ENCODE data around the gene ZSWIM7. TPM values are rescaled to one million over a fixed set of nuclear protein-coding genes. Genes with fewer than 3 reads are reported as not detected.

ZSWIM7 gene
- total RNA-seq, 4 donors from 2014 or later = 3.7 to 13.4 (median 10.3) TPM

GRCh38 chr17:15967706-15968399 lies 31.7 kb downstream of the ZSWIM7 start:
- peak overlapping the region in 3 of 4 donors; percentile 61 to 81 (median 72) for H3K27ac ChIP-seq
- no peak for DNase-seq
- intact Hi-C loops (cut with DNase I) = no loop called here

GRCh38 chr17:15966879-15967248 lies 32.6 kb downstream of the ZSWIM7 start:
- Histone ChIP-seq H3K4me1 (peaks cover 17 to 56% (median 22%) of the 10 kb centered on the region in 3 donors), H3K4me3 (peak overlapping the region in 1 of 4 donors; percentile 5), H3K27me3 (no peaks in the 10 kb centered on the region), H3K36me3 (peaks cover 0 to 6% (median 0%) of the 10 kb centered on the region in 3 donors), H3K9me3 (no peaks in the 10 kb centered on the region), H3K27ac (peak overlapping the region; percentile 59 to 81 (median 66))
- 38 to 52% methylated on average over 6 to 9 of the region's 11 CpGs for WGBS, 2 donors
- no peak for DNase-seq
- TF ChIP-seq CTCF (IDR thresholded peaks at IDR 0.05) = no peak
- TF ChIP-seq POLR2A (IDR thresholded peaks at IDR 0.05) = no peak
- intact Hi-C loops (cut with DNase I) = no loop called here

More at GRCh38 chr17:15967706-15968399, 31.7 kb downstream of the ZSWIM7 start:
- 76 to 83% methylated on average over 9 to 11 of the region's 11 CpGs for WGBS, 2 donors
- H3K27me3 ChIP-seq = no peaks in the 10 kb centered on the region
- H3K4me1 ChIP-seq = peaks cover 17 to 56% (median 22%) of the 10 kb centered on the region in 3 donors
- no peak overlapping the region for H3K4me3 ChIP-seq
- H3K9me3 ChIP-seq = no peaks in the 10 kb centered on the region
- H3K36me3 ChIP-seq = peaks cover 0 to 6% (median 0%) of the 10 kb centered on the region in 3 donors
- TF ChIP-seq CTCF (IDR thresholded peaks at IDR 0.05) = no peak

GRCh38 chr17:15966183-15966878 lies 33.2 kb downstream of the ZSWIM7 start:
- 42 to 43% methylated on average over 11 of the region's 13 CpGs for WGBS, 2 donors
- peaks cover 17 to 56% (median 22%) of the 10 kb centered on the region in 3 donors for H3K4me1 ChIP-seq
- H3K9me3 ChIP-seq = no peaks in the 10 kb centered on the region
- H3K4me3 ChIP-seq = peak overlapping the region in 1 of 4 donors; percentile 5
- H3K27ac ChIP-seq = peak overlapping the region; percentile 59 to 81 (median 66)
- DNase-seq = no peak
- H3K27me3 ChIP-seq = no peaks in the 10 kb centered on the region
- TF ChIP-seq CTCF (IDR thresholded peaks at IDR 0.05) = no peak
- TF ChIP-seq POLR2A (IDR thresholded peaks at IDR 0.05) = no peak
- H3K36me3 ChIP-seq = peaks cover 0 to 6% (median 0%) of the 10 kb centered on the region in 3 donors
- intact Hi-C loops (cut with DNase I) = no loop called here

GRCh38 chr17:15965528-15965927 lies 34.0 kb downstream of the ZSWIM7 start:
- TF ChIP-seq POLR2A (IDR thresholded peaks at IDR 0.05) = no peak
- no peak for TF ChIP-seq CTCF (IDR thresholded peaks at IDR 0.05)
- H3K27me3 ChIP-seq = no peaks in the 10 kb centered on the region
- H3K9me3 ChIP-seq = no peaks in the 10 kb centered on the region
- WGBS, 2 donors = 35 to 45% methylated on average over 5 to 6 of the region's 6 CpGs
- H3K27ac ChIP-seq = peak overlapping the region in 3 of 4 donors; percentile 61 to 81 (median 72)
- H3K36me3 ChIP-seq = peaks cover 0 to 6% (median 0%) of the 10 kb centered on the region in 3 donors
- intact Hi-C loops (cut with DNase I) = no loop called here
- H3K4me1 ChIP-seq = peaks cover 17 to 49% (median 22%) of the 10 kb centered on the region in 3 donors
- no peak for DNase-seq
- no peak overlapping the region for H3K4me3 ChIP-seq

GRCh38 chr17:15963670-15964110 lies 35.8 kb downstream of the ZSWIM7 start:
- WGBS, 2 donors = 33 to 40% methylated on average over 1 to 2 of the region's 4 CpGs
- TF ChIP-seq POLR2A (IDR thresholded peaks at IDR 0.05) = no peak
- no peak for TF ChIP-seq CTCF (IDR thresholded peaks at IDR 0.05)
- intact Hi-C loops (cut with DNase I) = no loop called here
- peak overlapping the region; percentile 18 to 55 (median 30) for H3K27ac ChIP-seq
- H3K4me3 ChIP-seq = no peak overlapping the region
- H3K27me3 ChIP-seq = no peaks in the 10 kb centered on the region
- no peaks in the 10 kb centered on the region for H3K36me3 ChIP-seq
- no peak for DNase-seq
- H3K9me3 ChIP-seq = no peaks in the 10 kb centered on the region
- peaks cover 20 to 63% (median 29%) of the 10 kb centered on the region in 3 donors for H3K4me1 ChIP-seq
